Measurements from ENCODE around the gene FBXO11. TPM values are rescaled to one million over a fixed set of nuclear protein-coding genes. Genes with fewer than 3 reads are reported as not detected.

FBXO11 gene
- total and polyA plus RNA-seq, 4 experiments from 2014 or later, result 4.7 to 87.3 (median 48.9) TPM

GRCh38 chr2:47891369-47892337 is 14.6 kb downstream of the FBXO11 start:
- no peaks in the 10 kb centered on the region for H3K27me3 Mint-ChIP-seq
- H3K36me3 Mint-ChIP-seq, result peaks cover 11 to 23% of the 10 kb centered on the region in 2 donors
- no peaks in the 10 kb centered on the region for H3K9me3 ChIP-seq (ENCODE audit: control insufficient read depth in 1 of 2, low read length in 2 of 2)
- H3K27ac Mint-ChIP-seq, result peak overlapping the region in 4 of 7 donors; percentile 6 to 42 (median 28)
- H3K4me1 Mint-ChIP-seq, result peaks cover 54 to 85% (median 66%) of the 10 kb centered on the region in 4 donors
- intact Hi-C loops (cut with micrococcal nuclease), result loop anchor here (2.0 kb wide), 1 partner anchor 15 kb away; no protein-coding TSS in a partner anchor
- peaks cover 75% of the 10 kb centered on the region for H3K4me1 ChIP-seq (ENCODE audit: insufficient read depth, low read length)
- no peak for DNase-seq
- peak overlapping the region in 2 of 8 donors; percentile 3 to 35 for H3K4me3 Mint-ChIP-seq
- H3K36me3 ChIP-seq (ENCODE audit: insufficient read depth, low read length), result no peaks in the 10 kb centered on the region
- CTCF ChIA-PET (ENCODE audit: partially characterized antibody), result interaction anchor here (0.7 kb wide), 2 partner anchors 15 to 21 kb away, joined by 3 read pairs; partner anchors contain the start of gene FBXO11
- no peak overlapping the region for H3K4me3 ChIP-seq (ENCODE audit: low read length in 2 of 2)
- H3K27ac ChIP-seq (ENCODE audit: low read depth, low read length), result no peak overlapping the region
- no peaks in the 10 kb centered on the region for H3K27me3 ChIP-seq (ENCODE audit: insufficient read depth, low read length)
- POLR2A ChIA-PET (ENCODE audit: partially characterized antibody), result interaction anchor here (0.7 to 1.4 kb wide), 2 partner anchors 15 to 458 kb away, joined by 4 to 5 read pairs; no protein-coding TSS in a partner anchor
- no peaks in the 10 kb centered on the region for H3K9me3 Mint-ChIP-seq

- no peak for DNase-seq
- Histone ChIP-seq H3K9me3 (ENCODE audit: control insufficient read depth in 1 of 2, low read length in 2 of 2) (no peaks in the 10 kb centered on the region), H3K27me3 (ENCODE audit: insufficient read depth, low read length) (no peaks in the 10 kb centered on the region), H3K4me1 (ENCODE audit: insufficient read depth, low read length) (peaks cover 68% of the 10 kb centered on the region), H3K36me3 (ENCODE audit: insufficient read depth, low read length) (no peaks in the 10 kb centered on the region), H3K4me3 (ENCODE audit: low read length in 2 of 2) (no peak overlapping the region), H3K27ac (ENCODE audit: low read depth, low read length) (no peak overlapping the region)
- ChIA-PET POLR2A (ENCODE audit: partially characterized antibody) (interaction anchor here (0.7 kb wide), 1 partner anchor 458 kb away, joined by 5 read pairs; no protein-coding TSS in a partner anchor), CTCF (ENCODE audit: partially characterized antibody) (interaction anchor here (0.9 to 1.0 kb wide), 2 partner anchors 38 to 531 kb away, joined by 3 read pairs; no protein-coding TSS in a partner anchor)
- H3K9me3 Mint-ChIP-seq, result no peaks in the 10 kb centered on the region
- intact Hi-C loops (cut with micrococcal nuclease), result loop anchor here (2.0 kb wide), 1 partner anchor 14 kb away; no protein-coding TSS in a partner anchor
- H3K36me3 Mint-ChIP-seq, result peaks cover 12 to 23% of the 10 kb centered on the region in 2 donors
- H3K27me3 Mint-ChIP-seq, result no peaks in the 10 kb centered on the region
- H3K27ac Mint-ChIP-seq, result peak overlapping the region in 2 of 7 donors; percentile 25 to 30
- peak overlapping the region in 1 of 8 donors; percentile 35 for H3K4me3 Mint-ChIP-seq
- H3K4me1 Mint-ChIP-seq, result peaks cover 48 to 79% (median 59%) of the 10 kb centered on the region in 4 donors
These were observed 15.5 kb downstream of the FBXO11 start for GRCh38 chr2:47890711-47891368.

GRCh38 chr2:47888581-47889280 is 17.6 kb downstream of the FBXO11 start:
- peak; percentile 50 to 71 (median 63) for DNase-seq
- H3K36me3 ChIP-seq (ENCODE audit: insufficient read depth, low read length), result no peaks in the 10 kb centered on the region
- H3K27ac ChIP-seq (ENCODE audit: low read depth, low read length), result peak overlapping the region; percentile 2
- ChIA-PET POLR2A (ENCODE audit: partially characterized antibody) (interaction anchor here (0.9 to 1.7 kb wide), 2 partner anchors 17 to 18 kb away, joined by 3 to 6 read pairs; partner anchors contain the start of gene FBXO11), CTCF (ENCODE audit: partially characterized antibody) (interaction anchor here (0.9 to 1.4 kb wide), 4 partner anchors 15 to 31 kb away, joined by 3 to 4 read pairs (median 3); no protein-coding TSS in a partner anchor)
- H3K27me3 ChIP-seq (ENCODE audit: insufficient read depth, low read length), result no peaks in the 10 kb centered on the region
- Mint-ChIP-seq H3K9me3 (no peaks in the 10 kb centered on the region), H3K27ac (peak overlapping the region; percentile 47 to 92 (median 80)), H3K27me3 (no peaks in the 10 kb centered on the region), H3K4me3 (peak overlapping the region in 7 of 8 donors; percentile 39 to 76 (median 58)), H3K36me3 (peaks cover 20 to 27% of the 10 kb centered on the region in 2 donors), H3K4me1 (peaks cover 48 to 80% (median 58%) of the 10 kb centered on the region in 4 donors)
- intact Hi-C loops (cut with micrococcal nuclease), result loop anchor here (2.0 kb wide), 1 partner anchor 18 kb away; the partner anchor contains the start of gene FBXO11
- H3K4me3 ChIP-seq (ENCODE audit: low read length in 2 of 2), result no peak overlapping the region
- no peaks in the 10 kb centered on the region for H3K9me3 ChIP-seq (ENCODE audit: control insufficient read depth in 1 of 2, low read length in 2 of 2)
- peaks cover 54% of the 10 kb centered on the region for H3K4me1 ChIP-seq (ENCODE audit: insufficient read depth, low read length)

- no peak overlapping the region for H3K4me3 ChIP-seq (ENCODE audit: low read length in 2 of 2)
- DNase-seq, result no peak
- intact Hi-C loops (cut with micrococcal nuclease), result loop anchor here (2.0 kb wide), 1 partner anchor 14 kb away; no protein-coding TSS in a partner anchor
- ChIA-PET POLR2A (ENCODE audit: partially characterized antibody) (no interaction called here), CTCF (ENCODE audit: partially characterized antibody) (no interaction called here)
- H3K9me3 Mint-ChIP-seq, result no peaks in the 10 kb centered on the region
- H3K4me1 Mint-ChIP-seq, result peaks cover 38 to 72% (median 55%) of the 10 kb centered on the region in 4 donors
- peak overlapping the region in 1 of 8 donors; percentile 3 for H3K4me3 Mint-ChIP-seq
- H3K36me3 Mint-ChIP-seq, result peaks cover 10% of the 10 kb centered on the region in 2 donors
- no peaks in the 10 kb centered on the region for H3K27me3 ChIP-seq (ENCODE audit: insufficient read depth, low read length)
- no peaks in the 10 kb centered on the region for H3K9me3 ChIP-seq (ENCODE audit: control insufficient read depth in 1 of 2, low read length in 2 of 2)
- H3K36me3 ChIP-seq (ENCODE audit: insufficient read depth, low read length), result peaks cover 6% of the 10 kb centered on the region
- H3K27ac ChIP-seq (ENCODE audit: low read depth, low read length), result no peak overlapping the region
- peaks cover 37% of the 10 kb centered on the region for H3K4me1 ChIP-seq (ENCODE audit: insufficient read depth, low read length)
- peak overlapping the region; percentile 1 to 89 (median 35) for H3K27ac Mint-ChIP-seq
- H3K27me3 Mint-ChIP-seq, result no peaks in the 10 kb centered on the region
These were observed 29.4 kb downstream of the FBXO11 start for GRCh38 chr2:47876912-47877311.

- H3K27me3 Mint-ChIP-seq, result no peaks in the 10 kb centered on the region
- peaks cover 13 to 15% of the 10 kb centered on the region in 2 donors for H3K36me3 Mint-ChIP-seq
- Histone ChIP-seq H3K27me3 (ENCODE audit: insufficient read depth, low read length) (no peaks in the 10 kb centered on the region), H3K9me3 (ENCODE audit: control insufficient read depth in 1 of 2, low read length in 2 of 2) (no peaks in the 10 kb centered on the region), H3K4me3 (ENCODE audit: low read length in 2 of 2) (no peak overlapping the region), H3K36me3 (ENCODE audit: insufficient read depth, low read length) (peaks cover 8% of the 10 kb centered on the region), H3K27ac (ENCODE audit: low read depth, low read length) (no peak overlapping the region), H3K4me1 (ENCODE audit: insufficient read depth, low read length) (peaks cover 65% of the 10 kb centered on the region)
- ChIA-PET POLR2A (ENCODE audit: partially characterized antibody) (interaction anchor here (1.4 kb wide), 1 partner anchor 34 kb away, joined by 5 read pairs; no protein-coding TSS in a partner anchor), CTCF (ENCODE audit: partially characterized antibody) (interaction anchor here (6.5 kb wide), 1 partner anchor 15 kb away, joined by 43 read pairs; no protein-coding TSS in a partner anchor)
- intact Hi-C loops (cut with micrococcal nuclease), result no loop called here
- peaks cover 58 to 86% (median 70%) of the 10 kb centered on the region in 4 donors for H3K4me1 Mint-ChIP-seq
- H3K9me3 Mint-ChIP-seq, result no peaks in the 10 kb centered on the region
- H3K4me3 Mint-ChIP-seq, result no peak overlapping the region
- peak overlapping the region in 3 of 7 donors; percentile 27 to 74 (median 52) for H3K27ac Mint-ChIP-seq
- no peak for DNase-seq
These were observed 33.4 kb downstream of the FBXO11 start for GRCh38 chr2:47872941-47873340.

Measured in CD4-positive, alpha-beta memory T cell (primary cell).